ENCODE results near the gene TM2D3.

TM2D3 gene

GRCh38 chr15:101599091-101599490 is 53.1 kb downstream of the TM2D3 start:
- no peak for DNase-seq

GRCh38 chr15:101597360-101597928 is 54.7 kb downstream of the TM2D3 start:
- no peak for DNase-seq

- DNase-seq: no peak
Observed at GRCh38 chr15:101596633-101597032, 55.5 kb downstream of the TM2D3 start.

Measured in NCI-H774 (cell line).